H9 (cell line): Measurements from ENCODE around the gene HOXD10. TPM values are rescaled to one million over a fixed set of nuclear protein-coding genes. Genes with fewer than 3 reads are reported as not detected.

Experiments
- DNase-seq: peaks from one replicate; pipeline ENCODE4 v3.0.0-alpha.2; 2017
- H2AFZ ChIP-seq: one replicate; pipeline ENCODE4 v1.6.1; 2013; ENCODE audit warnings: mild to moderate bottlenecking, low read length, control low read depth, moderate library complexity
- H2AK5ac ChIP-seq: 2 replicates; pipeline ENCODE4 v1.6.1; 2013; ENCODE audit warnings: low read length, control low read depth, mixed read lengths; ENCODE audit not compliant: insufficient read length
- H2BK120ac ChIP-seq: one replicate; pipeline ENCODE4 v1.6.1; 2013; ENCODE audit warnings: low read depth, mild to moderate bottlenecking, low read length, control low read depth, inconsistent platforms; ENCODE audit not compliant: poor library complexity, severe bottlenecking
- H2BK12ac ChIP-seq: 2 replicates; pipeline ENCODE4 v1.6.1; 2013; ENCODE audit warnings: low read length, control low read depth, mixed read lengths, low read depth; ENCODE audit not compliant: insufficient read length
- H2BK15ac ChIP-seq: 2 replicates; pipeline ENCODE4 v1.6.1; 2013; ENCODE audit warnings: low read depth, low read length, control low read depth
- H2BK20ac ChIP-seq: one replicate; pipeline ENCODE4 v1.6.1; 2013; ENCODE audit warnings: low read depth, mild to moderate bottlenecking, low read length, control low read depth, inconsistent platforms; ENCODE audit not compliant: poor library complexity, severe bottlenecking
- H2BK5ac ChIP-seq: 2 replicates; pipeline ENCODE4 v1.6.1; 2013; ENCODE audit warnings: low read length, control low read depth, mixed read lengths; ENCODE audit not compliant: insufficient read length
- H3K14ac ChIP-seq: 2 replicates; pipeline ENCODE4 v1.6.1; 2013; ENCODE audit warnings: low read length, control low read depth; ENCODE audit not compliant: insufficient read depth
- H3K18ac ChIP-seq: 2 replicates; pipeline ENCODE4 v1.6.1; 2013; ENCODE audit warnings: low read depth, mild to moderate bottlenecking, mixed read lengths, low read length, control low read depth; ENCODE audit not compliant: insufficient read length
- H3K23ac ChIP-seq: 2 replicates; pipeline ENCODE4 v1.6.1; 2013; ENCODE audit warnings: low read length, control low read depth, mixed read lengths, low read depth; ENCODE audit not compliant: insufficient read length
- H3K23me2 ChIP-seq: 2 replicates; pipeline ENCODE4 v1.6.1; 2013; ENCODE audit warnings: low read depth, mild to moderate bottlenecking, mixed read lengths, low read length, control low read depth; ENCODE audit not compliant: insufficient read length, poor library complexity, severe bottlenecking
- H3K27ac ChIP-seq: 2 replicates; pipeline ENCODE4 v1.5.1; 2013; ENCODE audit warnings: low read length, control low read depth, mixed read lengths, low read depth; ENCODE audit not compliant: insufficient read length
- H3K27me3 ChIP-seq: 2 replicates; pipeline ENCODE4 v1.6.1; 2013; ENCODE audit warnings: low read length, control low read depth, inconsistent platforms; ENCODE audit not compliant: insufficient read depth
- H3K4ac ChIP-seq: 2 replicates; pipeline ENCODE4 v1.6.1; 2013; ENCODE audit warnings: low read depth, mild to moderate bottlenecking, control low read depth, inconsistent platforms, low read length, moderate library complexity
- H3K4me1 ChIP-seq: 2 replicates; pipeline ENCODE4 v1.6.1; 2013; ENCODE audit warnings: low read length, control low read depth, inconsistent platforms; ENCODE audit not compliant: insufficient read depth
- H3K4me2 ChIP-seq: 2 replicates; pipeline ENCODE4 v1.6.1; 2013; ENCODE audit warnings: low read length, control low read depth, mixed read lengths; ENCODE audit not compliant: insufficient read length, insufficient read depth
- H3K56ac ChIP-seq: 2 replicates; pipeline ENCODE4 v1.6.1; 2013; ENCODE audit warnings: low read depth, mild to moderate bottlenecking, mixed read lengths, low read length, control low read depth; ENCODE audit not compliant: insufficient read length
- H3K79me1 ChIP-seq: 2 replicates; pipeline ENCODE4 v1.6.1; 2013; ENCODE audit warnings: low read depth, mild to moderate bottlenecking, moderate library complexity, low read length, control low read depth, inconsistent platforms; ENCODE audit not compliant: insufficient read depth, poor library complexity, severe bottlenecking
- H3K79me2 ChIP-seq: 2 replicates; pipeline ENCODE4 v1.6.1; 2013; ENCODE audit warnings: low read length, control low read depth, inconsistent platforms; ENCODE audit not compliant: insufficient read depth
- H3K9ac ChIP-seq: 2 replicates; pipeline ENCODE4 v1.6.1; 2013; ENCODE audit warnings: low read length, control low read depth, mixed read lengths; ENCODE audit not compliant: insufficient read length; ENCODE audit errors: extremely low read depth
- H3K9me3 ChIP-seq: one replicate; pipeline ENCODE4 v1.6.1; 2013; ENCODE audit warnings: low read depth, low read length, inconsistent platforms; ENCODE audit not compliant: control insufficient read depth
- H3T11ph ChIP-seq: one replicate; pipeline ENCODE4 v1.6.1; 2013; ENCODE audit warnings: mild to moderate bottlenecking, low read length, control low read depth, inconsistent platforms
- H4K20me1 ChIP-seq: one replicate; pipeline ENCODE4 v1.6.1; 2013; ENCODE audit not compliant: control insufficient read depth, insufficient read length, insufficient read depth
- H4K5ac ChIP-seq: 2 replicates; pipeline ENCODE4 v1.6.1; 2013; ENCODE audit warnings: low read depth, mild to moderate bottlenecking, mixed read lengths, low read length, control low read depth; ENCODE audit not compliant: insufficient read length
- H4K8ac ChIP-seq: replicated peaks from 2 replicates; pipeline ENCODE4 v1.6.1; 2013; ENCODE audit warnings: low read length, control low read depth, mixed read lengths, low read depth; ENCODE audit not compliant: insufficient read length
- H4K91ac ChIP-seq: 2 replicates; pipeline ENCODE4 v1.6.1; 2013; ENCODE audit warnings: low read depth, mild to moderate bottlenecking, moderate library complexity, mixed read lengths, low read length, control low read depth; ENCODE audit not compliant: insufficient read length
- H3K27ac Mint-ChIP-seq, 3 experiments: 2 replicates in 2 of 3; 3 replicates in 1 of 3; pipeline ENCODE4 v1.8.0; 2020 to 2021; ENCODE audit warnings: mixed read lengths in 3 of 3, mild to moderate bottlenecking in 1 of 3, moderate library complexity in 1 of 3
- H3K27me3 Mint-ChIP-seq: 2 replicates; pipeline ENCODE4 v1.8.0; 2021; ENCODE audit warnings: low read depth, mild to moderate bottlenecking, moderate library complexity, mixed read lengths
- H3K36me3 Mint-ChIP-seq, 3 experiments: 2 replicates in 2 of 3; 3 replicates in 1 of 3; pipeline ENCODE4 v1.8.0; 2020 to 2021; ENCODE audit warnings: low read depth in 3 of 3, mixed read lengths in 3 of 3; ENCODE audit not compliant: insufficient read depth in 1 of 3
- H3K4me1 Mint-ChIP-seq, 2 experiments: 2 replicates each; pipeline ENCODE4 v1.8.0; 2020; ENCODE audit warnings: mixed read lengths in 2 of 2
- H3K4me3 Mint-ChIP-seq, 2 experiments: 2 replicates in 1 of 2; 3 replicates in 1 of 2; pipeline ENCODE4 v1.8.0; 2020 to 2021; ENCODE audit warnings: mild to moderate bottlenecking in 2 of 2, mixed read lengths in 2 of 2, moderate library complexity in 1 of 2
- H3K9me3 Mint-ChIP-seq, 2 experiments: 2 replicates in 1 of 2; 3 replicates in 1 of 2; pipeline ENCODE4 v1.8.0; 2020; ENCODE audit warnings: mild to moderate bottlenecking in 2 of 2, mixed read lengths in 2 of 2, moderate library complexity in 1 of 2
- CTCF ChIP-seq: fragments of 200-600 bp; sonication (generic); conservative IDR thresholded peaks from 3 replicates; pipeline ENCODE4 v1.8.0; 2021; ENCODE audit warnings: antibody characterized with exemption, mild to moderate bottlenecking
- WGBS: extraction: QIAGEN DNeasy Blood & Tissue Kit; methylation state at CpG from one replicate; pipeline ENCODE4 v1.1.7; 2013; ENCODE audit warnings: missing lambda C conversion rate, low lambda C conversion rate, mixed read lengths; ENCODE audit not compliant: insufficient read length; ENCODE audit errors: extremely low coverage; 5-methylcytosine and 5-hydroxymethylcytosine counted together
- total RNA-seq: library from RNA; stranded (reverse); gene quantifications from 2 replicates; pipeline ENCODE4 v1.2.1, GENCODE V29; 2021

The HOXD10 gene
- total RNA-seq, 1 experiment from 2014 or later: not detected

- Histone ChIP-seq H2BK5ac (no peak overlapping the region), H2AFZ (no peak overlapping the region), H3K18ac (no peak overlapping the region), H2BK20ac (no peak overlapping the region), H3K23me2 (no peaks in the 10 kb centered on the region), H2BK12ac (no peak overlapping the region), H2BK15ac (no peak overlapping the region), H2BK120ac (no peak overlapping the region), H3K56ac (no peak overlapping the region), H3K9ac (no peak overlapping the region), H3K79me1 (no peaks in the 10 kb centered on the region), H3K4me1 (no peaks in the 10 kb centered on the region; the same call in 1 of the 2 replicates), H4K5ac (no peak overlapping the region), H3K9me3 (no peaks in the 10 kb centered on the region), H3T11ph (no peak overlapping the region), H3K4me2 (no peak overlapping the region), H3K14ac (no peak overlapping the region), H3K4ac (no peak overlapping the region), H4K8ac (no peak overlapping the region), H4K91ac (no peak overlapping the region), H2AK5ac (no peak overlapping the region), H3K23ac (no peak overlapping the region), H4K20me1 (peaks cover 2% of the 10 kb centered on the region), H3K79me2 (no peaks in the 10 kb centered on the region), H3K27ac (no peak overlapping the region), H3K27me3 (peaks cover 100% of the 10 kb centered on the region)
- peaks cover 100% of the 10 kb centered on the region for H3K27me3 Mint-ChIP-seq
- H3K4me3 Mint-ChIP-seq: no peak overlapping the region
- TF ChIP-seq CTCF: no peak
- no peak overlapping the region for H3K27ac Mint-ChIP-seq
- H3K9me3 Mint-ChIP-seq: peaks cover 0 to 5% of the 10 kb centered on the region in 2 experiments; a peak in 3 of 5 replicates
- WGBS: no CpG with 5 or more reads among the region's 8 CpGs
- no peak for DNase-seq
- no peaks in the 10 kb centered on the region; a peak in 1 of 7 replicates for H3K36me3 Mint-ChIP-seq
- H3K4me1 Mint-ChIP-seq: peaks cover 6 to 29% of the 10 kb centered on the region in 2 experiments; a peak in 3 of 4 replicates
Observed at GRCh38 chr2:176156301-176156806, 39.8 kb downstream of the HOXD10 start.
